Hindlimb muscle (tissue), 1 donor: ENCODE measurements around the gene RNASEH2B. TPM values are rescaled to one million over a fixed set of nuclear protein-coding genes. Genes with fewer than 3 reads are reported as not detected.
A peak's percentile ranks its signal among the peaks of the same experiment; 100 is the strongest.

Source experiments
- DNase-seq: peaks from one replicate; pipeline ENCODE4 v3.0.0-alpha.2; 2013
- polyA plus RNA-seq: library from polyadenylated mRNA; unstranded; fragments of 120-200 nt; gene quantifications from one replicate; pipeline ENCODE4 v1.2.1, GENCODE V29; 2013; ENCODE audit not compliant: insufficient read length

The RNASEH2B gene
- polyA plus RNA-seq, 1 donor: 34.8 TPM

GRCh38 chr13:50907781-50908180 is 1.8 kb upstream of the RNASEH2B start:
- no peak for DNase-seq

DNA sequence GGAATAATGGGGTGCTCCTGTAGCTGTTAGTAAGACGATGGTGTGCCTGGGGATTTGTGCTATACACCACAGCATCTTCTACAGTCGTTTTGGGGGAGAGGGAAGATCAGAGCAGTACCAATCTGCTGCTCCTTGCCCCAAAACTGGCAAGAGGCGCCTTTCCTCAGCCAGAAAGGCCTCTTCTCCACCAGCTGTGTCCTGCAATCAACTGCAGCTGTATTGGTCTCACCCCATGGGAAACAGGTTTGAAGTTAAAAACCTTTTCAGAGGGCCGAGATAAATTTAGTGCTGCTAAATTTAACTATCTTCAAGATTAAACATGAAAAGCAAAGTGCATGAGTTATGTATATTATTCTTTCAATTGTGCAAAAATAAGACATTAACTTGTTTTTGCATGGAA is 1.2 kb upstream of the RNASEH2B start:
- no peak for DNase-seq

GRCh38 chr13:50910485-50910805 is 854 bp downstream of the RNASEH2B start:
- DNase-seq: peak; percentile 59

- no peak for DNase-seq
These were observed 1.6 kb downstream of the RNASEH2B start for GRCh38 chr13:50911081-50911631.

DNA sequence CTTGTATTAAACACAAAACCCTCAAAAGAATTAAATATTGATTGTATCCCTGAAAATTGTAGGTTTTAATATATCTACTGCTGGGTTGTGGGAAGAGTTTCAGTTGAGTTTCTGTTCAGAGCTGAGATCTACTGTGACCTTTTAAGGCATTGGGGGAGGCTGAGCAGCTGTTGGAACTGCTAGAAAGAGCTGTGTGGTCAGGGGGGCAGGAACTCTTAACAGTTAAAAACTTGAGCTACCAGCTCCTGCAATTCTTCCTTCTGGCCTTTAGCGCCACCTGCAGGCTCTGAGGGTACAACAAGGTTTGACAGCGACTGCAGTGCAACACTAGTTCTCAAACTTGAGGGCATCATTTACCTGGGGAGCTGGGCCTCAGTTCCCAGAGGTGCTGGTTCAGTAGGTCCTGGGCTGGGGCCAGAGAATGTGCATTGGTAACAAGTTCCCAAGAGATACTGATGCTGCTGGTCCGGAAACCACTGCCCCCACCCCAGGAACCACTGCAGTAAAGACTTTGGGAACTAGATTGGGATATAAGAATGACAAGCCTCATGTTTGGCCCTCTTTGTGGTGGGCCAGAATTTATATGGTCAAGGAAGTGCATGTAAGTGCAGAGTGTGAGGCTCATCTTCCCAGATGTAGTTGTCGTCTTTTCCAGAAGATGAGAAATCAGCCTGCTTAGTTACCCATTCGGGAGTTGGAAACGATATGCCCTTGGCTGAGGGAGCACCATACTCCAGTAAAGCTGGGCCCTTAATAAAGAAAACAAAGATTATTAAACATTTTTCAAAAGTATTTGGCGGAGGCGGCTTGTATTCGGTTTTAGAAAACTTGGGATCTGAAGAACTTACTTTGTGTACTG is 2.6 kb downstream of the RNASEH2B start:
- peak; percentile 89 for DNase-seq

DNA sequence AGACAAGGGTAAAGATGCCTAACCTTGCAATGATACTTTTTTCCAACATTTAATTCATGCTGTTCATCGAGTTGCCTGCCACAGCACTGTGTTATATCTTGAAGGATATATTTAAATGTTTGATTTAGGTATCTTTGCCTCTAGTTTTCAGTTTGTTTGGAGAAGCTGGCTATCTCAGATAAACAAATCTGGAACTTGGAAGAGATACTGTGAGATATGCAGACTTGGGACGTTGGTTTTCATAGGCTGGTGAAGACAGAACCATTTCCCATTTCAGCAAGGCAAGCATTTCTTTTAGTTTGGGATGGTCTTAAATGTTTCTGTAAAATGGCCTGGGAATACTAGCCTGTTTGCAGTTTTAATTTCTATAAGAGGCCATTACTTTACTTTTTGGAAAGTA is 3.3 kb downstream of the RNASEH2B start:
- DNase-seq: no peak

DNA sequence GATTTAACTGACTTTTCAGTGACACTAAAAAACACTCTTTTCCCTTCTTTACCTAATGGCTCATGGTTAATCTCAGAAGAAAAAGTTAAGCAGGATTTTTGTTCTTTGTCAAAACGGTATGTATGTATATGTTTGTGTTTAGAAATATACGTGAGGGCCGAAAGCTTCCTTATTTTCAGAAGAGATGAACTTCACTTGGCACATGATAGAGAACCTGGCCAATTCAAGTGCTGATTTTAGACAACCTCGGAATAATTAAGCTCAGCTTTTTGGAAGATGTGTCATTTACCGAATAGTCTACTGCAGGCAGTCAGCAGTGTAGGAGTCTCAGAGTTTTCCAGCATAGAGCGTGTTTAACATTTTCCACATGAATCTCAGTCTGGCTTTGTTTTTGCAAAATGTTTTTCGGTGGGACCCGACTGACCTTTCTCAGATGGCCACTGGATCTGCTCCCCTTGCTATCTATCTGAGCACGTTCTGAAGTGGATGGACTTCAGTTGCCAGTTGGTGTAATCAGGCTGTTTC is 4.6 kb downstream of the RNASEH2B start:
- DNase-seq: no peak

DNA sequence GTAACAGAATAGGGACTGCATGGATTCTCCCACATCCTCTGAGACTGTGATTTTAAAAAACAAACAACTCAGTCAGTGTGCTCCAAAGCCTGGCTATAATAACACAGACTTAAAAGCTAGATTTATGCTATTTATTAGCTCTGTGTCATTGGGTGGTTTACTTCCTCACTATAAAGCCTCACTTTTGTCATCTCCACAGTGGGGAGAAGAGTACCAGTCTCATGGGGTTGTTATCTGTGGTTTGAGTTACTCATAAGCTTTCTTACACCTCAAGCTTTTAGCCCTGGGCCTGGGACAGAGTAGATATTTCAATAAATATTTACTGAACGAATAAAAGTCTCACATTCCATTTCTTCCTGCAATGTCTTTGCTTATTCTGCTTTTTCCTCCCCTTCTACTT is 5.3 kb downstream of the RNASEH2B start:
- no peak for DNase-seq

DNA sequence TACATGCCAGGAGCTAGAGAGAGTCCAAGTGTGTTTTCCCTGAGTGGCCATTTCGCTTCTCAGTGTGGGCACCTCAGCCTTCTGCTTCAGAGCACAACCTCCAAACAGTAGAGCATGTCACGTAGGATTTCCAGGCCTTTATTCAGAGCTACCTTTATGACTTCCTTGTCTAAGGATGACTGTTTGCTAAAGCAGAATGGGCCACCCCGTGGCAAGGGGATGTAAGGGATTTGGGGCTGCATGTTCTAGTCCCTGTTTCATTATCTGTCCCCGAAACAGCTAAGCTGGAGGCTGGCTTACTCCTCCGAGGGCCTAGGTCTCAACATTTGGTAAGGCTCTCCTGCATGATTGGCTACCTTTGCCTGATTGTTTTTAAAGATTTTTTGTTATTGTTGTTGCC is 6.0 kb downstream of the RNASEH2B start:
- DNase-seq: no peak

GRCh38 chr13:50916701-50917184 is 7.2 kb downstream of the RNASEH2B start:
- no peak for DNase-seq

DNA sequence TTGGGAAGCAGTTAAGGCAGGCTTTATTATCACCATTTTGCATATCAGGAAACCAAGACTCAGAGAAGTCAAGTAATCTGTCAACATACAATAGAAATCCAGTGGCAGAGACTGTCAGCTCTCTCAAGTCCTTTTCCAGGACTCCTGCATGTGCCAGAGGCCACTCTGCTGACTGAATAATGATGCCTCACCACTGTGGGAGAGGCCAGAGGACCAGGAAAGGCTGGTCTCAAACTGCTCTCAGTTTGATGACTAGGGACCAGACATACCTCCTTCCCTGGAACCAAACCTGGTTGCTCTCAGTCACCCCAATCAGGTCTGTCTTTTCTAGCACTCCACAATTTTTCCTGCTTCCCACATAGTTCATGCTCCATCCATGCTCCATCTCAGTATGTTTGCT is 8.0 kb downstream of the RNASEH2B start:
- DNase-seq: no peak

DNA sequence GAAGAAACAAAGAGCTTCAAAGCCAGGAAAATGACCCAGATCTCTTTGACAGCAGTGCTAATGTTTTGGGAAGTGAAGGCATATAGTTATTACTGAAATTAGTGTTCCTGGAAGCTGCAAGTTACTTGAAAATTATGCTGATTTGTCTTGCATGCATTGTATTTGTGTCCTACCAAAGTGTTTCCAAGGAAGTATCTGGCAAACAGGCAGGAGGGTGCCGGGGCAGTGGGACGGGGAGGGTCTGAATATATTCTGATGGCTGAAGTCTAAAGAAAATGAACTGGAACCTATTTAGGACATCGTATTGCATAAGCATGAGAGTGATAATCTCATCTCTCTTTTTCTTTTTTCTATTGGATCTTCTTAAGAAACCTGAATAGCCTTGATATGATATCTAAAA is 9.0 kb downstream of the RNASEH2B start:
- DNase-seq: no peak

DNA sequence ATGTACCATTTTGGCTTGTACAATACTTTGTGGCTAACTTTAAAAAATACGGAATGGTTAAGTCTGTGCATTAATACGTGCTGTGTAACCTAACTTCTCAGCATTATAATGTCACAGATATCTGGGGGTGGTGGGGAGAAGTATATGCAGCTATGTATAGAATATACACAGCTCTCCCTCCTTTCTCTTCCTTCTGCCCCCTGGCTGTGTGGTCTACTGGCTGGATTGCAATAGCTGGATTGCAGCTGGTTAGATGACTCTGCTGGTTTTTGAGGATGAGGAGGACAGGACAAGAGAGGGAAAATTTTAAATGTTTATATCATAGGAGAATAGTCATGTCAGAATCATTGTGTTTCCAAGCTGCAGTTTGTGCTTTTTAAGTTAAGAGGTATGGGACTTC is 9.7 kb downstream of the RNASEH2B start:
- no peak for DNase-seq

DNA sequence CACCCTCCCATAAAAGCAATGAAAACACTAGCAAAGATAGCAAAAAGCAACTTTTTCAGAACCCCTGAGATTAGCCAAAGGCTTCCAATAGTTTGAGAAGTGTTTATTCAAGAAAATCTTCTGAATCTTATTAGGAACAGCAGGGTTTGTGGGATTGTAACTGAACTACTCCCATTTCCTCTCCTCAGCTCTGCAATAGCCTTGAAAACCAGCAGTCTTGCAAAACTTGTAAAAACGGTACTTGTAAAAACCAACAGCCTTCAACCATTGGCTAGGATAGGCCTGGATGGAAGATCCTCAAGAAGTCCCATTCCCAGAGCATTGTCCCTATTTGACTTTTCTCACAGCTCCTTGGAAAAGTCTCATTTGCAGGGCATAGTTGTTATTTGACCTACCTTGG is 12.1 kb downstream of the RNASEH2B start:
- DNase-seq: no peak

DNA sequence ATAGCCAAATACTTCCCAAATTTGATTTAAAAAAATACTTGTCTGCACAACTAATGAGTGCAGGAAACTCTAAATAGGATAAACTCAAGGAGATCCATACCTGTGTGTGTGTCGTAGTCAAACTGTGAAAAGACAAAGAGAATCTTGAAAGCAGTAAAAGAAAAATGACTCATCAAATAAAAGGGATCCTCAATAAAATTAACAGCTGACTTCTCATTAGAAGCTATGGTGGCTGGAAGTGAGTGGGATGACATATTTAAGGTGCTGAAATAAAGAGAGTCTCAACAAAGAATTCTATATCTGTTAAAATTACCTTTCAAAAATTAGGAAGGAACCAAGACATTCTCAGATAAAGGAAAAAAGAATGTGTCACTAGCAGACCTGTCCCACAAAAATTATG is 13.7 kb downstream of the RNASEH2B start:
- DNase-seq: no peak

DNA sequence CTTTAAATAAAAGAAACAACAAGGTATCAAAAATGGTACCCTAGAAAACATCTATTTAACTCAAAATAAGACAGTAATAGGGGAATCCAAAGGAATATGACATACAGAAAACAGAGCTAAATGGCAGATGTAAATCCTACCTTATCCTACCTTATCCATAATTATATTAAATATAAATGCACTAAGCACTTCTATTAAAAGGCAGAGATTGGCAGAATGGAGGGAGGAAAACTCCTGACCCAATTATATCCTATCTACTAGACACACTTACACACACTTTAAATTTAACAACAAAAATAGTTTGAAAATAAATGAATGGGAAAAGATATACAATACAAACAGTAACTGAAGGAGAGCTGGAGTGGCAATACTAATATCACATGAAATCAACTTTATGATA is 14.4 kb downstream of the RNASEH2B start:
- no peak for DNase-seq

DNA sequence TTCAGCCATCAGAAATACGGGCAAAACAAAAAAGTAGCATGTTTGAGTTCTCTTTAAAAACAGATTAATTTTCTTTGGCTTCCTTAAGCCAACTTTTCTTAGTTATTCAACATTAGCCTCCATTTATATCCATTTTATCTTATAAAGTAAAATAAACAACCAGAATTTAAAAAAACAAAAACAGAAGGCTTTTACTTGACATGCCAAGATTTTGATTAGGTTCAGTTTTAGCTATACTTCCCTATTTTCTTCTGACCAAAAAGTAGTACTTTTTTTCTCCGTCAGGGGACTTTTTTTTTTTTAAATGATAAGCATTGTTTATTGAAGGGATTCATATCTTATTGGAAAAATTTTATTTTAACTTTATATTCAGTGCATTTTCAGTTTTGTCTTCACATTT is 18.1 kb downstream of the RNASEH2B start:
- no peak for DNase-seq

GRCh38 chr13:50928102-50928501 is 18.5 kb downstream of the RNASEH2B start:
- no peak for DNase-seq

DNA sequence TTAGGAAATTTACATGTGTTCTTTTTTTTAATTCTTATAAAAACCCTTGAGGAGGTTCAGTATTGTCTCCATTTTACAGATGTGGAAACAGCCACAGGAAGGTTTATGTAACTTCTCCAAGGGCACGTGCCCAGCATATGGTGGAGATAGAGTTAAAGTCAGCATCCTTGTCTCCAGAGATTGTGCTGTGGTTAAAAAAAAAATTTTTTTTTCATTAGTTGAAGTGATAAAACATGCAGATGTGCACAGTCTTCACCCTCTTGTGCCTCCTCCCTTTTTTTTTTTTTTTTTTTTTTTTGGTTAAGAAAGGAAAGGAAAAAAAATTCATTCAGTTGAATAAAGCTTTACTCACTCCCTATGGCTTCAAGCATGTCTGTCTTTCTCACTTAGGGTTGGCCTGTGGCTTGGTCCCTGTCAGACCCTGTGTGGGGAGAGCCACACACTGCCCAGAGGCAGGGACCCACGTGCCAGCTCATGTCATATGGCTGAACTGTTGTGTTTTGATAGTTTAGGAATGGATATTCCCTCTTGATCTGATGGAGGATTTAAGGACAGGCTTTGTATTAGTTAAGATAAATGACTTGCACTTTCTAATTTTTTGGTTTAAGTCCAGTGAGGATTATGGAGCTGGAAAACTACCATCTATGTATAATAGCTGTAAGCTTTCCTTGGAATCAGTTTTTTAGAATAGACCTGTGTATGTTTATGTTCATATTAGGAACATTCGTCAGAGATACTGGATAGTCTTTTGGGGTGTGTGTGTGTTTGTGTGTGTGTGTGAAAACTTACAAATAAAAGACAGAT is 19.3 kb downstream of the RNASEH2B start:
- DNase-seq: no peak

- no peak for DNase-seq
These were observed 22.5 kb downstream of the RNASEH2B start for GRCh38 chr13:50932091-50932490.

DNA sequence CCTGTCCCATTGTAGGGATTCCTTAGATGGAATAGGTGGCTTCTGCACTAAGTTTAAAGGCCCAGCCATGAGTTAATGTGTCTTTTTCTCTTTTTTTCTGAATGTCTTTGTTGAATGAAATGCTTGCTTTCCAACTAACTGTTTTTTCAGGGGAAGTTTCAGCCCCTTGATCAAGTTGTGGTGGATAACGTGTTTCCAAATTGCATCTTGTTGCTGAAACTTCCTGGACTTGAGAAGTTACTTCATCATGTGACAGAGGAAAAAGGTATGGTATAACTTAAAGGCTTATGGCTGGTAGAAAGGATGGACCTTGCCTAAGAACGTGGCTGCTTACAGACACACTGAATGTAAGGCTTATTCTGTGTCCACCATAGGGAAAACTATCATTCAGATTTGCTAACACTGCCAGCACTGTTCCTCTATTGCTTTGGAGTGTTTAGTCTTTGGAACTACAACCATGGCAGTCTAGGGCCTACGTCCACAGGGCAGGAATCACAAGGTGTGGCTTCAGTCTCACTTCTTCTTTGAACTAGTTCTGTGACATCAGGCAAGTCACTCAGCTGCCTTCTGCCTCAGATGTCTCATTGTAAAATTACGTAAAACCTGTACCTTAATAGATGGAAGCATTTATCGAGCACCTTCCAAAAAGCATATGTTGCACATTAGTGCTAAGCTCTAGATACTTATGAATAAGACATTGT is 25.3 kb downstream of the RNASEH2B start:
- DNase-seq: no peak

GRCh38 chr13:50936679-50937078 is 27.1 kb downstream of the RNASEH2B start:
- no peak for DNase-seq

DNA sequence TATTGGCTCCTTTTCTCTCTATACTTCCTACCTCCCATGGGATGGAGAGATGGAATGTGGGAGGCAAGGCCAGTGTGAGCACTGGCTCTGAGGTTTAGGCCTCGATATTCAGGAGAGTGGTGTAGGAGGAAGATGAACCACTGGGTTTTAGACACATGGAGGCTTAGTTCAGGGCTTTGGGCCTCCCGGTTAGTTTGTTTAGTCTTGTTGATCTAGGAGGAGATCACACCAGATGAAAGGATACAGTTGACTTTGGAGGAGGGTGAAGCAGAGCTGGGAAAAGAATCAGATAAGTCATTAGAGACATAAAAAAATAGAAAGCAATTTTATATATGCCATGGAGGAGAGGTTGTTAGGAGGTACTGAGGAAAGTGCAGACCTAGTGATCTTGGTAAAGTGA is 30.9 kb downstream of the RNASEH2B start:
- no peak for DNase-seq
